GM15510 (cell line): ENCODE measurements around the gene TAGAP.

Experiments
- POLR2A ChIP-seq: IDR thresholded peaks from 3 replicates; pipeline ENCODE4 v1.6.1; 2011; ENCODE audit warnings: borderline replicate concordance; ENCODE audit not compliant: insufficient read length; ENCODE audit errors: extremely low read depth

Gene TAGAP

DNA sequence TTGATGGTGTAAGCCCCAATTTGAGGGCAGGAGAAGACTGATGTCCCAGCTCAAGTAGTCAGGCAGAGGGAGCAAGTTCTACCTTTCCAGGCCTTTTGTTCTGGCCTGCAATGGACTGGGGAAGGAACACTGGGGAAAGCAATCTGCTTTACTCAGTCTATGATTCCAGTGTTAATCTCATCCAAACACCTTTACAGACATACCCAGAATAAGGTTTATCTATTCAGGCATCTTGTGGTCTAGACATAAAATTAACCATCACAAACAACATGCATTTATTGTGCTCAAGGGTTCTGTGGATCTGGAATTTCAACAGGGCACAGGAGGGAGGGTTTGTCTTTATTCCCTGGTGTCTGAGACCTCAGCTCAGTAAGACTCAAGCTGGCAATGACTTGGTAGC, 30.4 kb downstream of the TAGAP start:
- TF ChIP-seq POLR2A, result no peak

DNA sequence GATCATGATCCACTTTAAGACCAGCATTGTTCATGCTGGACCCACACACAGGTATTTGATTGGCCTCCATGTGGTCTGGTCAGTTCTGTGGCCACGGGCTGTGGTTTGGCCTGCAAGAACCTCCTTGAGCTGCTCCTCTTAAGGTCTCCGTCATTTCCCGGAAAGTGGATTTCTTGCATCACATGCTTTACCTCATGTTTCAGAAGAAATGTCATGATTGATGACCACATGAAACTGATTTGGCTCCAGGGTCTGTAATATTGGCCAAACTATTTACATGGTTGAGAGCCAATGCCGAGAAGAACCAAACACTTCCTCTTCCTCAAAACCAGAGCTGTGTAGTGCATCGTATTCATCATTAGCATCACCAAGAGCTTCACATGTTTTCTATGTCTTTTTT, 31.6 kb downstream of the TAGAP start:
- no peak for TF ChIP-seq POLR2A

GRCh38 chr6:159012201-159012600, 32.6 kb downstream of the TAGAP start:
- no peak for TF ChIP-seq POLR2A

DNA sequence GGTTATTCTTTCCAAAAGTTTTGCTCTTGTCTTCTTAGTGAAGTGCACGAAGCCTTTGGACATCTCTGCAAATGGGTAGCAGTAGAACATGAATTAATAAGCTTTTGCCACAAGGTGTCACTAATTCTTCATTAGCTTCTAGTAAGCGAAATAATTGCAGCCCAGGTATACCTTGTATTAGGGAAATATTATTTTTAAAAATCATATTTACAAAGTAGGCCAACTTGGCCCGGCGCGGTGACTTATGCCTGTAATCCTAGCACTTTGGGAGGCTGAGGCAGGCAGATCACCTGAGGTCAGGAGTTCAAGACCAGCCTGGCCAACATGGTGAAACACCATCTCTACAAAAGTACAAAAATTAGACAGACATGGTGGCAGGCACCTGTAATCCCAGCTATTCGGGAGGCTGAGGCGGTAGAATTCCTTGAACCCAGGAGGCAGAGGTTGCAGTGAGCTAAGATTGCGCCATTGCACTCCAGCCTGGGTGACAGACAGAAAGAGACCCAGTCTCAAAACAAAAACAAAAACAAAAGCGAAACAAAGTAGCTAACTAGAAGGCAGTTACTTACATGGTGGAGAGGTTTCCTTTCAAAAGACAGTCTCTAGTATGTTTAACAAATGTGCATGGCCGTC, 36.0 kb downstream of the TAGAP start:
- TF ChIP-seq POLR2A, result no peak

GRCh38 chr6:159007510-159007909, 37.3 kb downstream of the TAGAP start:
- no peak for TF ChIP-seq POLR2A

- TF ChIP-seq POLR2A, result no peak
These were observed 39.4 kb downstream of the TAGAP start for GRCh38 chr6:159005436-159005835.

DNA sequence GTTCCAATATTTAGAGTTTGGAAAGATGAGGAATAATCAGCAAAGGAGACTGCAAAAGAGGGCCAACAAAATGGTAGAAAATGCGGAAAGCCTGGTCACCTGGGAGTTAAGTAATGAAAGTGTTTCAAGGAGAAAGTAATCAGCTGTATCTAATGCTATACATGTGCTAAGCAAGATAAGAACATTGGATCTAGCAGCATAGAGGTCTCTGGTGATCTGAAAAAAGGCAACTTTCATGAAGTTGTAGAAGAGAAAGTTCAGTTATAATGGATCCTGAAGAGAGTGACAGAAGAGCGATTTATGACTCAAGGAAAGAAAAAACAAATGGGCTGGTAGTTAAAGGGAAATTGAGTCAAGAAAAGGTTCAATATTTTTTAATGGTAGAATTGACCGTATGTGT, 40.2 kb downstream of the TAGAP start:
- no peak for TF ChIP-seq POLR2A

GRCh38 chr6:159002432-159003155, 42.2 kb downstream of the TAGAP start:
- no peak for TF ChIP-seq POLR2A

GRCh38 chr6:158999666-159000403, 45.0 kb downstream of the TAGAP start, which contains the start of gene RSPH3:
Gene RSPH3 (minus strand): TSS chr6:159000202. CDS start chr6:158999550, 652 bp downstream.
- peak; percentile 98 for TF ChIP-seq POLR2A

DNA sequence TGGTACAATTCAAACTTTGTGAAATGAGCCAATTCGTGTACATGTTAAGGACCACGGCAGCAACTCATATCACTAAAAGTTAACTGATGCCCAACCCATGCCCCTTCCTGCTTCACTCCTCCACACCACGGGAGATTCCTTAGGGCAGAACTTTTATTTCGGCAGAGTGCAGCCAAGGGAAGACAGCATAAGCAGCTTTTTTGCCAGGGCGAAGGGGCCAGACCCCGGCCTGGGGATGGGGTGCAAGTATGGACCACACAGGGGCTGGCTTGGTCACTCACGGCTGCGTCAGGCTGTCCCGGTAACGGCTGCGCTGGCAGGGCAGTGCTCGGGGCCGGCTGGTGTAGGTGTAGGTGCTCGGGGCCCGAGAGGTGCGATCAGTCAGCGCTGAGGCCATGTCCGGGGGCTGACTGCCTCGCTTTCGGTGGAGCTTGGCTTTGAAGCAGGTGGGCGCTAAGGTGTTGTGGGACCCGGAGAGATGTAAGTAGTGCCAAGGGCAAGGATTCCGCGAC, 45.6 kb downstream of the TAGAP start:
- no peak for TF ChIP-seq POLR2A

DNA sequence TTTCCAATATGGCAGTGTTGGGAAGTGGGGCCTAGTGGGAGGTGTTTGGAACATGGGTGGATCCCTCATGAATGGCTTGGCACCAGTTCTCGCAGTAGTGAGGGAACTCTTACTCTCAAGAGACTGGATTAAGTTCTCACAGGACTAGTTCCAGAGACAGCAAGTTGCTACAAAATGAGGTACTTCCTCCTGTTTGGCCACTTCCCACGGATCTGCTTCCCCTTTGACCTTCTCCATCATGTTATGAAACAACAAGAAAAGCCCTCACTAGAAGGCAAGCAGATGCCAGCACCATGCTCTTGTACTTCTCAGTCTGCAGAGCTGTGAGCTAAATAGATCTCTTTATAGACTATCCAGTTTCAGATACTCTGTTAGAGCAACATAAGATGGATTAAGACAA, 47.9 kb downstream of the TAGAP start:
- no peak for TF ChIP-seq POLR2A

DNA sequence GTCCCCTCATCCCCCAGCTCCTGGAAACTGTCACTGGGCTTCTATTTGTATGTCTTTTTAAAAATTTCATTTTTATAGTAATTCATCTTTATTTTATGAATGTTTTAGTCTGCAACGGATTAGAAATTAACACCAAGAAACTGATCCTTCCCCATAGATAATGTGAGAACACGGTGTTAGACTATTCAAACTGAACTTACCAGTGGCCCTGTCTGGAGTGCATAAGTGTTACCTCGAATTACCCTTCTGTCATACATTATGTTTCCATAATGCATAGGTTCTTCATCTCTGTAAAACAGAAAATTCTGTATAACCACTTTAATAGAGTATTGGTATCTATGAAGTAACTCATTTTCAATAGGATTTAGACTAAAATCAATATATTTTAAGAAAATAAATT, 51.2 kb downstream of the TAGAP start:
- no peak for TF ChIP-seq POLR2A

DNA sequence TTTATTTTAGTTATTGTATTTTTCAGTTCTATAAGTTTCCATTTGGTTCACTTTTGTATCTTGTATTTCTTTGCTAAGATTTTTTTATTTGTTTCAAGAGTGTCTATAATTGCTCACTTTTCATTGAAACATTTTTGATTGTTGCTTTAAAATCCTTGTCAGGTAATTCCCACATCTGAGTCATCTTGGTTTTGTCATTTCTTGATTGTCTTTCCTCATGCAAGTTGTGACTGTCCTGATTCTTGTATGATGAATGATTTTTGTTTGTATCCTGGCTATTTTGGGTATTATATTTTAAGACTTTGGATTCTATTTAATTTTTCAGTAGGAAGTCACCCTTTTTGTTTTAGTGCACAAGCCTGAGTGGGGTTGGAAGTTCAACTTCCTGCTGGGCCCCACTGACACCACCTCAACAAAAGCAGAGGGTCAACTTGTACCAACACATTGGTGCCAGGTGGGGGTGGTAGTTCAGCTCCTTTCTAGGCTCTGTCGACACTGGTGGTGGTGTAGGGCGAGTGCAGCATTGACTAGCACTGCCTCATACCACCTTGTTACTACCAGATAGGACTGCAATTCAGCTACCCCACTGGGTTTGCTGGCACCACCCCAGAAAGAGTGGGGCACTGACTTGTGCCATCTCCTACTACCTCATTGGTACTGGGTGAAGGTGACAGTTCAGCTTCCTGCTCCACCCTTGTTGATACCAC, 53.6 kb downstream of the TAGAP start:
- no peak for TF ChIP-seq POLR2A

DNA sequence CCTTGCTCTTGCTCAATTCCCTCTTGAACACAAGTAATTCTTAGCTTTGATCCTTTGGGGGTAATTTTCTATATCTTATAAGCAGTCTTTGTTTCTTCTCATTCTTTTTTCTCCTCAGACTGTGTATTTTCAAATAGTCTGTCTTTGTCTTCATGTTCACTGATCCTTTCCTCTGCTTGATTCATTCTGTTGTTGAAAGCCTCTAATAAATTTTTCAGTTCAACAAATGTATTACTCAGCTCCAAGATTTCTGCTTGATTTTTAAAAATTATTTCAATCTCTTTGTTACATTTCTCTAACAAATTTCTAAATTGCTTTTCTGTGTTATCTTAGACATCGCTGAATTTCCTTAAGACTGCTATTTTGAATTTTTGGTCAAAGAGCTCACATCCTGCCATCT, 56.3 kb downstream of the TAGAP start:
- no peak for TF ChIP-seq POLR2A

GRCh38 chr6:158987657-158988056, 57.1 kb downstream of the TAGAP start:
- no peak for TF ChIP-seq POLR2A
